ENCODE results near the gene ADAMTS7. TPM values are rescaled to one million over a fixed set of nuclear protein-coding genes. Genes with fewer than 3 reads are reported as not detected.
"Not testable (repeated sequence)": the region's sequence is repeated elsewhere in the genome, so short reads cannot be mapped to it uniquely, and the experiment has no call there.

Gene ADAMTS7
- polyA plus RNA-seq, 2 of the 4 experiments (the other 2 are of a cell fraction), result 1.5 to 2.9 TPM

DNA sequence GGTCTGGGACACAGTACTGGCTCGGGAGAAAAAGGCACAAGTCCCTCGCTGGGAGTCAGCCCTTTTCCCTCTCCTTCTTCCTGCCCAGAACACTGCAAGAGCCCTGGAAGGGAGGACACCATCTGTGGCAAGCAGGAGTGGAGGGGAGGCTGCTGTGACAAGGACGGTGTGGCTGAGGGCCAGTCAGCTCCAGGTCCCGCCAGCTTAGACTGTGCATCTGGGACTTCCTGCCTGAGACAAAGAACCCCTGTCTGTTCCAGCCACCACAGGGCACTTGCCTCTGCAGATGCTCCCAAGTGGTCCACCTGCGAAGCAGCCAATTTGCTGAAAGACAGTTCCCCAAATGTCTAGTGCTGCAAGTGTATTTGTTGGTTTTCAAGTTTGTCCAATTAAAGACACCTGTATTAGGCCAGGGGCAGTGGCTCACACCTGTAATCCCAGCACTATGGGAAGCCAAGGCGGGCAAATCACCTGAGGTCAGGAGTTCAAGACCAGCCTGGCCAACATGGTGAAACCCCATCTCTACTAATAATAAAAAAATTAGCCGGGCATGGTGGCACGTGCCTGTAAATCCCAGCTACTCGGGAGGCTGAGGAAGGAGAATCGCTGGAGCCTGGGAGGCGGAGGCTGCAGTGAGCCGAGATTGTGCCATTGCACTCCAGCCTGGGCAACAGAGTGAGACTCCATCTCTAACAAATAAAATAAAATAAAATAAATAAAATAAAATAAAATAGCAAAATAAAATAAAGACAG lies 41.6 kb downstream of the ADAMTS7 start:
- H3K4me3 ChIP-seq; H3K4me1 ChIP-seq; FAIRE-seq; POLR2A ChIA-PET; H3K9me3 ChIP-seq; H3K4me2 ChIP-seq; DNase-seq (ENCODE audit: low read depth in 1 of 2, low spot score in 1 of 2); H3K27ac ChIP-seq; ATAC-seq: not testable (repeated sequence)
- WGBS (ENCODE audit: missing lambda C conversion rate), result 80% methylated on average over 11 of the region's 12 CpGs
- CTCF ChIA-PET, result interaction anchor here (0.9 to 2.4 kb wide), 8 partner anchors 17 to 61 kb away, joined by 3 to 10 read pairs (median 4); no protein-coding TSS in a partner anchor

DNA sequence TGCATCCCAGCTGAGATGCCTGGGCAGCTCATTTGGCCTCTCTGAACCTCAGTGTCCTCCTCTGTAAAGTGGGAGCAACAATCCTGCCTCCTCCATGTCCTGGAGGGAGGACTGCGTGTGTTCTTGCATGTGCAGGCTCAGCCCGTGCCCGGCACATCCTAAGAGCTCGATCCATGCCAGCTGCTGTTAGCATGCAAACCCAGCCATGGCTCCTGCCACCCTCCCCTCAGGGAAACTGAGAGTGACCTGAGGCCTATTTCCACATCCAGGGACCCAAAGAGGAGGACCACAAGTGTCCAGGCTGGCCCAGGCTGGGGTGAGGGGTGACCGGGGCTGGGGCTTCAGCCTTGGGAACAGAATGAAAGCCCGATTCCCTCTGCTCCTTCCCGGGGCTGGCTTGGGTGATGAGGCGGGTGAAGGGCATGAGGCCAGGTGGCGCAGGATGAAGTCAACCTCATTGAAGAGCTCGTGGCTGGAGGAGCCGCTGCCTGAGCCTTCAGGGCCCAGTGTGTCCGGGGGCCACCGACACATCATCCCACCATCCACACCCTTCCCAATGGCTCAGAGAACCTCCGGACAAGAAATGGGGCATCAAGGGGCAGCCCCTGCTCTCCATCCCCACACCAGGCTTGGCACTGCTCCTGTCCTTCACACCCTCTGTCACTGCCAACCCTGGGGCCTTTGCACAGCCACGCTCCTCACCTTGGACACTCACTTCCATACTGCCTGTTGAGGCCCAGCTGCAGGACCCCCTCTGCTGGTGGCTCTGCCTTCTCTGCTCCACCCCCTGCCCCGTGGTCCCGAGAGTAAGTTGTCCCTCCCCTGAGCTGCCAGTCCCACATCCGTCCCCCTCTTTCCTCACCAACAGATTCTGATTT lies 42.5 kb downstream of the ADAMTS7 start:
- ChIA-PET POLR2A (no interaction called here), CTCF (interaction anchor here (0.7 to 2.4 kb wide), 6 partner anchors 17 to 60 kb away, joined by 3 to 10 read pairs (median 3); no protein-coding TSS in a partner anchor)
- DNase-seq (ENCODE audit: low read depth in 1 of 2, low spot score in 1 of 2), result no peak
- FAIRE-seq, result no peak
- TF ChIP-seq GATA3 (IDR thresholded peaks at IDR 0.05; ENCODE audit: borderline replicate concordance) (no peak), EP300 (IDR thresholded peaks at IDR 0.05) (no peak), CBX8 (IDR thresholded peaks at IDR 0.05) (no peak)
- 76% methylated on average over 17 of the region's 18 CpGs for WGBS (ENCODE audit: missing lambda C conversion rate)
- no peak; a peak in 1 of 6 replicates for ATAC-seq
- no peak overlapping the region for H3K4me2 ChIP-seq
- H3K4me1 ChIP-seq, result no peaks in the 10 kb centered on the region
- H3K4me3 ChIP-seq, result no peak overlapping the region
- H3K27ac ChIP-seq, result no peak overlapping the region
- no peaks in the 10 kb centered on the region for H3K9me3 ChIP-seq

DNA sequence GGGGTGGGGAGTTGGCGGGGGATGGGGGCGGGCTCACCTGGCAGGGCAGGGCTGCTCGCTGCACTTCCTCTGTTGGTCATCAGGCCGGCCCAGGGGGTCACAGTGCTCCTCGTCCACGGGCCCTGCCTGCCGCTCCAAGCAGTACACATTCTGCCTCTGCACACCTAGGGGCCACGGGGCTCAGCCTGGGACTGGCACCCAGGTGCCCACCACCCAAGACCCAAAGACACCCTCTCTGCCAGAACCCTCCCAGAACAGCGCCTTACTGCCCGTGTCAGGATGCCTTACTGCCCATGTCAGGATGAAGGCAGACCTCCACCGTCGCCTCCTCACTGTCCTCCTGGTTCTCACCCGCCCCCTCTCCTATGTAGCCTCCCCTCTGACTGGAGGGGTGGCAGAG lies 43.2 kb downstream of the ADAMTS7 start:
- ATAC-seq (no peak), DNase-seq (ENCODE audit: low read depth in 1 of 2, low spot score in 1 of 2) (no peak), FAIRE-seq (no peak)
- no peak overlapping the region for H3K4me2 ChIP-seq
- ChIA-PET POLR2A (no interaction called here), CTCF (interaction anchor here (0.7 to 2.4 kb wide), 3 partner anchors 17 to 44 kb away, joined by 3 to 10 read pairs (median 4); no protein-coding TSS in a partner anchor)
- TF ChIP-seq HOXB5 (CRISPR knock-in tag; IDR thresholded peaks at IDR 0.05), result no peak
- no peak for TF ChIP-seq RAD21 (conservative IDR thresholded peaks at IDR 0.05 in 1 of 2, IDR thresholded peaks at IDR 0.05 in 1 of 2)
- no peak for TF ChIP-seq CHD4 (IDR thresholded peaks at IDR 0.05; ENCODE audit: borderline replicate concordance)
- TF ChIP-seq CEBPB (IDR thresholded peaks at IDR 0.05), result no peak
- TF ChIP-seq RARB (CRISPR knock-in tag; IDR thresholded peaks at IDR 0.05), result no peak
- no peak for TF ChIP-seq HOXB13 (CRISPR knock-in tag; IDR thresholded peaks at IDR 0.05; ENCODE audit: low read depth)
- TF ChIP-seq, protein P1, sequence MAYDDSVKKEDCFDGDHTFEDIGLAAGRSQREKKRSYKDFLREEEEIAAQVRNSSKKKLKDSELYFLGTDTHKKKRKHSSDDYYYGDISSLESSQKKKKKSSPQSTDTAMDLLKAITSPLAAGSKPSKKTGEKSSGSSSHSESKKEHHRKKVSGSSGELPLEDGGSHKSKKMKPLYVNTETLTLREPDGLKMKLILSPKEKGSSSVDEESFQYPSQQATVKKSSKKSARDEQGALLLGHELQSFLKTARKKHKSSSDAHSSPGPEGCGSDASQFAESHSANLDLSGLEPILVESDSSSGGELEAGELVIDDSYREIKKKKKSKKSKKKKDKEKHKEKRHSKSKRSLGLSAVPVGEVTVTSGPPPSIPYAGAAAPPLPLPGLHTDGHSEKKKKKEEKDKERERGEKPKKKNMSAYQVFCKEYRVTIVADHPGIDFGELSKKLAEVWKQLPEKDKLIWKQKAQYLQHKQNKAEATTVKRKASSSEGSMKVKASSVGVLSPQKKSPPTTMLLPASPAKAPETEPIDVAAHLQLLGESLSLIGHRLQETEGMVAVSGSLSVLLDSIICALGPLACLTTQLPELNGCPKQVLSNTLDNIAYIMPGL (CRISPR knock-in tag; IDR thresholded peaks at IDR 0.05; ENCODE audit: borderline replicate concordance), result no peak
- TF ChIP-seq RNF2 (IDR thresholded peaks at IDR 0.05; ENCODE audit: borderline replicate concordance, low read depth), result no peak
- TF ChIP-seq, protein P2, sequence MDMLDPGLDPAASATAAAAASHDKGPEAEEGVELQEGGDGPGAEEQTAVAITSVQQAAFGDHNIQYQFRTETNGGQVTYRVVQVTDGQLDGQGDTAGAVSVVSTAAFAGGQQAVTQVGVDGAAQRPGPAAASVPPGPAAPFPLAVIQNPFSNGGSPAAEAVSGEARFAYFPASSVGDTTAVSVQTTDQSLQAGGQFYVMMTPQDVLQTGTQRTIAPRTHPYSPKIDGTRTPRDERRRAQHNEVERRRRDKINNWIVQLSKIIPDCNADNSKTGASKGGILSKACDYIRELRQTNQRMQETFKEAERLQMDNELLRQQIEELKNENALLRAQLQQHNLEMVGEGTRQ (IDR thresholded peaks at IDR 0.05), result no peak
- no peak for TF ChIP-seq EHMT2 (IDR thresholded peaks at IDR 0.05; ENCODE audit: low read depth)
- no peak for TF ChIP-seq ZSCAN20 (CRISPR knock-in tag; IDR thresholded peaks at IDR 0.05)
- TF ChIP-seq ZC3H11A (IDR thresholded peaks at IDR 0.05), result no peak
- TF ChIP-seq, protein P3, sequence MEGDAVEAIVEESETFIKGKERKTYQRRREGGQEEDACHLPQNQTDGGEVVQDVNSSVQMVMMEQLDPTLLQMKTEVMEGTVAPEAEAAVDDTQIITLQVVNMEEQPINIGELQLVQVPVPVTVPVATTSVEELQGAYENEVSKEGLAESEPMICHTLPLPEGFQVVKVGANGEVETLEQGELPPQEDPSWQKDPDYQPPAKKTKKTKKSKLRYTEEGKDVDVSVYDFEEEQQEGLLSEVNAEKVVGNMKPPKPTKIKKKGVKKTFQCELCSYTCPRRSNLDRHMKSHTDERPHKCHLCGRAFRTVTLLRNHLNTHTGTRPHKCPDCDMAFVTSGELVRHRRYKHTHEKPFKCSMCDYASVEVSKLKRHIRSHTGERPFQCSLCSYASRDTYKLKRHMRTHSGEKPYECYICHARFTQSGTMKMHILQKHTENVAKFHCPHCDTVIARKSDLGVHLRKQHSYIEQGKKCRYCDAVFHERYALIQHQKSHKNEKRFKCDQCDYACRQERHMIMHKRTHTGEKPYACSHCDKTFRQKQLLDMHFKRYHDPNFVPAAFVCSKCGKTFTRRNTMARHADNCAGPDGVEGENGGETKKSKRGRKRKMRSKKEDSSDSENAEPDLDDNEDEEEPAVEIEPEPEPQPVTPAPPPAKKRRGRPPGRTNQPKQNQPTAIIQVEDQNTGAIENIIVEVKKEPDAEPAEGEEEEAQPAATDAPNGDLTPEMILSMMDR (IDR thresholded peaks at IDR 0.05), result no peak
- TF ChIP-seq PHF8 (IDR thresholded peaks at IDR 0.05; ENCODE audit: borderline replicate concordance, low read depth), result no peak
- TF ChIP-seq, protein P4, sequence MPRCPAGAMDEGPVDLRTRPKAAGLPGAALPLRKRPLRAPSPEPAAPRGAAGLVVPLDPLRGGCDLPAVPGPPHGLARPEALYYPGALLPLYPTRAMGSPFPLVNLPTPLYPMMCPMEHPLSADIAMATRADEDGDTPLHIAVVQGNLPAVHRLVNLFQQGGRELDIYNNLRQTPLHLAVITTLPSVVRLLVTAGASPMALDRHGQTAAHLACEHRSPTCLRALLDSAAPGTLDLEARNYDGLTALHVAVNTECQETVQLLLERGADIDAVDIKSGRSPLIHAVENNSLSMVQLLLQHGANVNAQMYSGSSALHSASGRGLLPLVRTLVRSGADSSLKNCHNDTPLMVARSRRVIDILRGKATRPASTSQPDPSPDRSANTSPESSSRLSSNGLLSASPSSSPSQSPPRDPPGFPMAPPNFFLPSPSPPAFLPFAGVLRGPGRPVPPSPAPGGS (IDR thresholded peaks at IDR 0.05), result no peak
- TF ChIP-seq SMC3 (IDR thresholded peaks at IDR 0.05), result no peak
- TF ChIP-seq, protein P5, sequence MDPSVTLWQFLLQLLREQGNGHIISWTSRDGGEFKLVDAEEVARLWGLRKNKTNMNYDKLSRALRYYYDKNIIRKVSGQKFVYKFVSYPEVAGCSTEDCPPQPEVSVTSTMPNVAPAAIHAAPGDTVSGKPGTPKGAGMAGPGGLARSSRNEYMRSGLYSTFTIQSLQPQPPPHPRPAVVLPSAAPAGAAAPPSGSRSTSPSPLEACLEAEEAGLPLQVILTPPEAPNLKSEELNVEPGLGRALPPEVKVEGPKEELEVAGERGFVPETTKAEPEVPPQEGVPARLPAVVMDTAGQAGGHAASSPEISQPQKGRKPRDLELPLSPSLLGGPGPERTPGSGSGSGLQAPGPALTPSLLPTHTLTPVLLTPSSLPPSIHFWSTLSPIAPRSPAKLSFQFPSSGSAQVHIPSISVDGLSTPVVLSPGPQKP (IDR thresholded peaks at IDR 0.05; ENCODE audit: low read depth, low read length), result no peak
- TF ChIP-seq, protein P6, sequence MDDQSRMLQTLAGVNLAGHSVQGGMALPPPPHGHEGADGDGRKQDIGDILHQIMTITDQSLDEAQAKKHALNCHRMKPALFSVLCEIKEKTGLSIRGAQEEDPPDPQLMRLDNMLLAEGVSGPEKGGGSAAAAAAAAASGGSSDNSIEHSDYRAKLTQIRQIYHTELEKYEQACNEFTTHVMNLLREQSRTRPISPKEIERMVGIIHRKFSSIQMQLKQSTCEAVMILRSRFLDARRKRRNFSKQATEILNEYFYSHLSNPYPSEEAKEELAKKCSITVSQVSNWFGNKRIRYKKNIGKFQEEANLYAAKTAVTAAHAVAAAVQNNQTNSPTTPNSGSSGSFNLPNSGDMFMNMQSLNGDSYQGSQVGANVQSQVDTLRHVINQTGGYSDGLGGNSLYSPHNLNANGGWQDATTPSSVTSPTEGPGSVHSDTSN (IDR thresholded peaks at IDR 0.05), result no peak
- TF ChIP-seq JUNB (IDR thresholded peaks at IDR 0.05), result no peak
- TF ChIP-seq POLR2AphosphoS2 (conservative IDR thresholded peaks at IDR 0.05; ENCODE audit: low read length), result no peak
- H3K4me3 ChIP-seq, result no peak overlapping the region
- H3K27ac ChIP-seq, result no peak overlapping the region
- H3K9me3 ChIP-seq, result no peaks in the 10 kb centered on the region
- no peaks in the 10 kb centered on the region for H3K4me1 ChIP-seq
- WGBS (ENCODE audit: missing lambda C conversion rate), result 86% methylated on average over 11 of the region's 13 CpGs

Measured in A549 (cell line).